Hematopoietic multipotent progenitor cell treated with erythropoietin and hydrocortisone succinate and interleukin-3 and kit ligand, for 8 days (in vitro differentiated cells): ENCODE results near the gene UFD1.
"Not testable (repeated sequence)": the region's sequence is repeated elsewhere in the genome, so short reads cannot be mapped to it uniquely, and the experiment has no call there.

ENCODE experiments used
- DNase-seq: peaks from one replicate; pipeline ENCODE4 v3.0.0-alpha.2; 2015

Gene UFD1

DNA sequence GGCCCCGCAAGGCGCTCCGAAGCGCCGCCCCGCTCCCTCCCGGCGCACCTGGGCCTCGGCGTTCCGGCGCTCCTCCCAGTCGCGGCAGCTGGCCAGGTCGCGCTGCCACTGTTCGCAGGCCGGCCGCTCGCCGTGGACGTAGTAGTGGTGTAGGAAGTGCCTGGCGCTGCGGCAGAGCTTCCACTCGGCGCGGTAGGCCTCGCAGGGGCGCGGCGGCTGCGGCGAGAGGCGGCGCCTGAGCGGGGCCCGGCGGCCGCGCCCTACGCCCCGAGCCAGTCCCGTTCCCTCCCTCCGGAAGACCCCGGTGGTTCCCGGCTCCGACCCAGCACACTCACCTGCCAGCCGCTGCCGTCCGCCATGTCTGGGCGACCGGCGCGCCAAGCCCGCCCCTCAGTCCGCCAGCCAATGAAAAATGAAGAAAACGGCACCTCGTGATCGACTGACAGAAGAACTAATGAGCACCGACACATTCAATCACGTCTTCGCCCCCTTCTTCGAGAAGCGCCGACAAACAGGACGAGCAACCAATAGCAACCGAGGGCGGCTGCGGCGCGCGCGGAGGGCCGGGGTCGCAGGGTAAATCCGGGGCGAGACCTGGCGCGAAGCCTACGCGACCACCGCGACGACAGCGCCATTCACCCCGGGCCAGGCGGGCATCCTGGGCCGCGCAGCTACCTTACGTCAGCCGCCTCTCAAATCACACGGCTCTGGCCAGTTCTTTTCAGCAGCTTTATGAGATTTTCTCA lies 31.5 kb downstream of the UFD1 start, which contains the start of gene C22orf39:
Gene C22orf39, minus strand, starts transcription at position 382 of the 746 bp plus-strand sequence. Its CDS starts 23 bp downstream, at position 359.
- DNase-seq, result peak; percentile 93

DNA sequence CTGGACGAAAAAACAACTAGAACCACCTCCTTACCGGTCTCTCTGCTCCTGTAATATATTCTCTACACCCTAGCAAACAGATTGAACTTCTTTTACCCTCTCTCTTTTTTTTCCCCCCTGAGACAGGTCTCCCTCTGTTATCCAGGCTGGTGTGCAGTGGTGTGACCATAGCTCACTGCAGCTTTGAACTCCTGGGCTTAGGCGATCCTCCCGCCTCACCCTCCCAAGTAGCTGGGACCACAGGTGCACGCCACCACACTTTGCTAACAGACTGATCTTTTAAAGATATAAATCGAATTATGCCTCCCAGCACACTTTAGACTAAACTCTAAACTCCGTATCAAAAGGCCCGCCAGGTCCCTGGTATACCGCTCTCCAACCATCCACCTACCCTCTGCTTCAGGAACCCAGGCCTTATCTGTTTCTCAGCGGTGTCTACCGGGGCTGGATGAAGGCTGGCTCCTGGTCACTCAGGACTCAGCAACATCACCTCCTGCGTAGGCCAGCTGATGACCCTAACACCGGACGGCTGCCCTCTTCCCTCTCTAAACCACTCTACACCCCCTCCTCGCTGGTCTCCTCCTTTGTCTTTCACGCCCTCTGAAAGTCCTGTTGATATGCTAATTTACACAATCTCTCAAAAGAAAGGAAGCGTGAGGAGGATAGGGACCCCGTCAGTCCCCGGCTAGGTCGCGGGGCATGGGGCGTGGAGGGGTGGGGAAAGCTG lies 32.2 kb downstream of the UFD1 start:
- DNase-seq, result peak; percentile 7

DNA sequence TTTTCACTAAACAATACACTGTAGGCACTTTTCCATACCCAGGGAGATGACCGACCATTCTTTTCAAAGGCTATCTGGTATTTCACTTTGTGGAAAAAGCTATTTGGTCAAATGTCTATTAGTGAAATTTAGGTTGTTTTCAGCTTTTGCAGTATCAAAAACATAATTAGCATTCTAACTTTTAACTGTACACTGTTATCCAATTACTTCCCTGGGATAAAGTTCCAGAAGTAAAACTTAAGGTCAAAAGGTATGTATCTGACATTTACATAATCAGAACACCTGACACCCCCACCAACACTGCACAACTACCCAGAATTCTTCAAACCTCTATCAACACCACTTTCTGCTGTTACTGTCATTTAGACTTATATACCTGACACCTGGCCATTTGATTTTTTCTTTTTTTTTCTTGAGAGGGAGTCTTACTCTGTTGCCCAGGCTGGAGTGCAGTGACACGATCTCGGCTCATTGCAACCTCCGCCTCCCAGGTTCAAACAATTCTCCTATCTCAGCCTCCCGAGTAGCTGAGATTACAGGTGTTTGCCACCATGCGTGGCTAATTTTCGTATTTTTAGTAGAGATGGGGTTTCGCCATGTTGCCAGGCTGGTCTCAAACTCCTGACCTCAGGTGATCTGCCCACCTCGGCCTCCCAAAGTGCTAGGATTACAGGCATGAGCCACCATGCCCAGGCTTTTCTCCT lies 33.6 kb downstream of the UFD1 start:
- DNase-seq, result not testable (repeated sequence)

DNA sequence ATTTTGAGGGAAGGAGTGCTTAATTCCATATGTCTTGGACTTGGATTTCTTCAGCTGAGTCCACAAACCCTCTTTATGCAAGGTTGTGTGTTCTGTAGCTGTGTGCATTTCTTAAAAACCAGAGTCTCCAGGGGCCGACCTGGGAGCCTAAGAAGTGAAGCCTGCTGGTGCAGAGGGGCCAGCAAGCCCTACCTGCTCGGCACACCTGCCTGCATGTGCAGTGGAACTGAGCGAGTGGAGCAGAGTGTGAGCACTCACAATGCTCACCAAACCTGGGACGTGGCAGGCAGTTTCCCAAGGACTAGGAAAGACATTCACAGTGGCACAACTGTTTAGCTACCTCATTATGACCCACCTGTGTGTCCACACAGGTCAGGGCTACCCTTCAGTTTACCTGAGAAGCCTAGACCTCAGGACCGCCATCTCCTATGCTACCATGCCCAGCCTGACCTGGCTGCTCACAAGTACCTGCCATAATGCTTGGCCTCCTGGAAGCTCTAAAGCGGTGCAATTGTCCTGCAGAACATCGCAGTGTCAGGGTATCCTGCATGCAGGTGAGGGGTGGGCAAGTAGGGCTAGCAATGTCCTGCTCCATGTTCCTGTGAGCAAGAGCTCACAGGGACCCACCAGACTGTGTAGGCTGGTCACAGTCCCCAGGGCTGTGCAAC lies 35.3 kb downstream of the UFD1 start:
- DNase-seq, result no peak

DNA sequence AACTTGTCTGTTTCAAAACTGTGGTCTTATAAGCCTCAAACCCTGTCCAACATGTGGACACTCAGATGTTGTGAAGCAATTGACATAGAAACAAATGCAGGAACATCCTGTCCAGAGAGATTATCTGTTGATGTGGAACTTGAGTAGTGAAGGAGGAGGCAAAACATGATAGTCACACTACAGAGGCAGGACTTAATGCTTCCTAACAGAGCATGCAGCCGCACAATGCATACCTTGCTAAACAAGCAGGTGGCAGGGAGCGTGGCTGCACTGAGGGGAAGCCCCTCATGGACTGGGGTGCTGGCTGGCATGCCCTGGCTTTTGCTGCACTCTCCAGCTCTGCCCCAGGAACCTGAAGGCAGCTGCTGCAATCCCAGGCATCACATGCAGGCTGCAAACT lies 36.8 kb downstream of the UFD1 start:
- no peak for DNase-seq

DNA sequence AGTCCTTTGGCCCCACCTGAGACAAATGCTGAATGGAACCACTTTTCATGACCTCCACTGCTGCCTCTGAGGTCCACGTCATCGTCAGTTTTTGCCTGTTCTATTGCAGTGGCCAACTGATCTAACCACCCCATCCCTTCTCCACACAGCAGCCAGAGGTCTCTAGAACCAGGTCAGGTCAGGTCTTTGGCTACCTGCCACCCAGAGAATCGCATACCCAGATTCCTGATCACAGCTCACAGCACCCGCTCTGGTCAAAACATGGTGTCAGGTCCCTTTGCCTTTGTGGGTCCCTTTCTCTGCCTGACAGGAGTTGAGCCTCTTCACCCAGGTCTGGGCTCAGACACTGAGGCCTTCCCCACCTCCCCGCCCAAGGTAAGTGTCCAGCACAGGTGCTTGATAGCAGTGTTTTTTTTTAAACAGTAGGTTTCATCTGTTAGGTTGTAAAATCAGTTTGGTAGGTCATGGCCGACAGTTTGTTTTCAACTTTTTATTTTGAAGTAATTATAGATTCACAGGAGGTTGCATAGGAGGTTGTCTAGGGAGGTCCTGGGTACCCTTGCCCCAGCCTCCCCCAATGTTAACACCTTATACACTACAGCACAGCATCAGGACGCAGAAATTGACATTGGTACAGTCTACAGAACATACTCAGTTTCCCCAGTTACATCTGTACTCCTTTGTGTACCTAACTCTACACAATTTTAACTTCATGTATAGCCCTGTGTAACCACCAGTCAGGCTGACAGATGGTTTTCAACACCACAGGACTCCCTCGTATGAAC lies 38.4 kb downstream of the UFD1 start:
- no peak for DNase-seq

DNA sequence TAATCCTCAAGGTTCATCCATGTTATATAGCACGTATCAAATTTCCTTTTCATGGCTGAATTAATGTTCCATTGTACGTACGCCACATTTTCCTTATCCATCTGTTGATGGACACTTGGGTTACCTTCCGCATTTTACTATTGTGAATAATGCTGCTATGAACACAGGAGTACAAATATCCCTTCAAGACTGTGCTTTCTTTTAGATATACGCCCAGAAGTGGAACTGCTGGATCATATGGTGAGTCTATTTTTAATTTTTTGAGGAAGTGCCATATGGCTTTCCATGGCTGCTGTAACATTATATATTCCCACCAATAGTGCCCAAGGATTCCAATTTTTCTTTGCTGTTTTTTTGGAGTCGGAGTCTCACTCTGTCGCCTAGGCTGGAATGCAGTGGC lies 40.7 kb downstream of the UFD1 start:
- DNase-seq, result no peak

DNA sequence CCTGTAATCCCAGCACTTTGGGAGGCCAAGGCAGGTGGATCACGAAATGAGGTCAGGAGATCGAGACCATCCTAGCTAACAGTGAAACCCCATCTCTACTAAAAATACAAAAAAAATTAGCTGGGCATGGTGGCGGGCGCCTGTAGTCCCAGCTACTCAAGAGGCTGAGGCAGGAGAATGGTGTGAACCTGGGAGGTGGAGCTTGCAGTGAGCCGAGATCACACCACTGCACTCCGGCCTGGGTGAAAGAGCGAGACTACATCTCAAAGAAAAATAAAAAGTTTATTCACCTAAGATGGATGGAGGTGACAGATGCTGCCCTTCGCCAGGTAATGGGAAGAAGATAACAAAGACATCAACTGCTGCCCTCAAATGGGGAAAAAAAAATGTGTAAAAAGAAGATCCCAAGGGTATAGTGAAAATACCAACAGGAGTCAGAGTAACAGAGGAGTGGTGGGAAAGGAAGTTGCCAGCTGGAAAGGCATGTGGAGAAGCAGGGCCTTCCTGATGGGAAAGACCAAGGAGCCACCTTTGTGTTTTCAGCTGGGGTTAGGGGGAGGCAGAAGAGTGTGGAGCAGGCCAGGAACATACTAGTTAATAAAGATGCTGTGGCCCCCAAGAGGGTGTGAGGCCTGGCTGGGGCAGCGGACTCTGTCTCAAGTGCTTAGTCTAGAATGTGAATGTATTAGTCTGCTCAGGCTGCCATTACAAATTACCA lies 42.4 kb downstream of the UFD1 start:
- DNase-seq, result not testable (repeated sequence)

DNA sequence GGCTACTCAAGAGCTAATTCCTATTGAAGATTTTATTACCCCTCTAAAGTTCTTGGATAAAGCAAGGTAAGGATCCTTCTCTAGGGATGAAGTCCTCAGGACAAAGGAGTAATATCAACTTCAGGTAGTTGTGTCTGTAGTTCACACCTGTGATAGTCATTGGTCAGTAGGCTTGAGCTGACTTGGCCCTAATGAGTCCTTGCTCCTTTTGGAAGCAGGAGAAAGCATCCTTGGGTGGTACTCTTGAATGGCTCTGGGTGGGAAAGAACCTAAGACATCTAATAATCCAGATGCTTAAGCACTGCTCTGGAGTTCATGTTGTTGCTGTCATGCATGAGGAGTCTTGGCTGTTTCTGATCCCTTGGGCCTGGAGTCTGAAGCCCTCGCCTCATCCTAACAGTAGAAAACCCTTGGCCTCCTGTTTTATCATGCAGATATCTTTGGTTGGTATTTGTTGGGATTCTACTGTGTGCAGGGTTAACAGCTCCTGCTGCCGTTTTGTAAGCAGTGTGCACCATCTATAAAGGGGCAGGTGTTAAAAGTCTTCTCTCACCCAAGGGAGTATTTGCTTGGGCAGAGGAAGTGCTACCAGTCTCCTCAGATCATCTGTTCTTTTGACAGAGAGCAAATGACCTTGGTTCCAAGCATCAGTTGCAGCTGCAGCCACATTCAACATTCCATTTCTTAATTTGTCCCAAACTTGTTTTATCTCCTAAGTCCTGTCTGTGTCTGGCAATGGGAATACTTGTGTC lies 44.0 kb downstream of the UFD1 start:
- no peak for DNase-seq

DNA sequence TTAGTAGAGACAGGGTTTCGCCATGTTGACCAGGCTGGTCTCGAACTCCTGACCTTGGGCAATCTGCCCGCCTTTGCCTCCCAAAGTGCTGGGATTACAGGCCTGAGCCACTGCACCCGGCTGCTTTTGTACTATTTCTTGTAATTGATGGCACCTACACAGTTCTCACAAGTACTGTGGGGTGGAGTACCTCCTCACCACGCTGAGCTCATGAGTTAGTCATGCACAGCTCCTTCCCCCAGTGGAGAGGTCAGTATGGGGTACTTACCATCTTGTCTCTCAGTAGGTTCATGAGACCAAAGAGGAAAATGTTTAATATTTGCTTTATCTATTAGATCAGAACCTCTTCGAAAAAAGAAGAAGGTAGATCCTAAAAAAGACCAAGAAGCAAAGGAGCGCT lies 44.6 kb downstream of the UFD1 start:
- no peak for DNase-seq

DNA sequence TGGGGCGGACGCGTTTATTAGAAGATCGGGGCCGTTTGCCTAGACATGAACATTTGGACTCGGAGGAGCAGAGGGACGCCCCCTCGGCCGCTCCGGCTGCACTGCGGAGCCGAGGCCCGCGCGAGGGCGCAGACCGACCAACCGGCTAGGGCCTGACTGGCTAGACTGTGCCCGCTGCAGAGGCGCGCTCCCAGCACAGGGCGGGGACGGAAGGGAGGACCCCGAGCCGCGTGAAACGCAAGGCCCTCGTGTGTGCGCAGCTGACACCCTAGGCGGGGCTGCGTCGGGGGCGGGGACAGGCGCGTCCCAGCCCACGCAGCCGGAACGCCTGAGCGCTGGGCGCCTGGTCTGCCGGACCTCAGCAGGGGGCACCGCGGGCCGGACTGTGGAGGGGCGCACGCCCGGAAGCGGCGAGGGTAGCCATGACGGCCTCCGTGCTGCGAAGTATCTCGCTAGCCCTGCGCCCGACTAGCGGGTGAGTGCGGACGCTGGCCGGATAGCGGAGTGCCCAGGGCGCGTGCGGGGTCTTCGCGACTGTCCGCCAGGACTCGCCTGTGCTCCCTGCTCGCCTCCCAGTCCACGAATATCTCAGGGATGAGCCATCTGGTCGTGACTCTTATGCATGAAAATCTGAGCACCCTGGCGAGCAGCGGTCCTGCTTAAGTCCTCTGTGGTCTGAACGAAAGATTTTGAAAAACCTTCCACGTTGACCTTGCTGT lies 46.7 kb downstream of the UFD1 start, which contains the start of gene MRPL40:
Gene MRPL40, plus strand, starts transcription at position 413 of the 719 bp plus-strand sequence. Its CDS starts 10 bp downstream, at position 423.
- peak; percentile 95 for DNase-seq

DNA sequence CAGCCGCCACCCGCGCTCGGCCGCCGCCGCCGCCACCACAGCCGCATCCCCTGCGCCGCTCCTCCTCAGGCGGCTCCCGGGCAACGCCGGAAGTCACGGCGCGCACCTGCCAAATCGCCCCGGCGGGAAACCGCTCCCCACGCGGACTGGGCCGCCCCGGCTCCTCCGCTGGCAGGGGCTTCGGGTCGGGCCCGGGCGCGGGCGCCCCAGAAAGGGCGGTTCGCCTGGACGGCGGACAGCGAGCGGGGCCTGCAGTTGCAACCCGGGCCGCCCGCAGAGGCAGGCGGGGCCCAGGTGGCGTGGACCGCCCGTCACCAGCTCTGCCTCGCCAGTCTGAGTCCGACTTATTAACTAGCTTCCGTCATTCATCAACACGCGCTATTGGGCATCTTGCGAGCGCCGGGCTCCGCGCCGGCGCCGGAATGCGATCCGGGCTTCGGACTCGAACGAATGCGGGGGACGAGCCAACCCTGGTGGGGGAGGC lies 47.3 kb downstream of the UFD1 start, which contains the start of gene HIRA:
Gene HIRA, minus strand, starts transcription at position 85 of the 484 bp plus-strand sequence. CDS start 257 bp downstream, outside the sequence.
- DNase-seq, result peak; percentile 74

DNA sequence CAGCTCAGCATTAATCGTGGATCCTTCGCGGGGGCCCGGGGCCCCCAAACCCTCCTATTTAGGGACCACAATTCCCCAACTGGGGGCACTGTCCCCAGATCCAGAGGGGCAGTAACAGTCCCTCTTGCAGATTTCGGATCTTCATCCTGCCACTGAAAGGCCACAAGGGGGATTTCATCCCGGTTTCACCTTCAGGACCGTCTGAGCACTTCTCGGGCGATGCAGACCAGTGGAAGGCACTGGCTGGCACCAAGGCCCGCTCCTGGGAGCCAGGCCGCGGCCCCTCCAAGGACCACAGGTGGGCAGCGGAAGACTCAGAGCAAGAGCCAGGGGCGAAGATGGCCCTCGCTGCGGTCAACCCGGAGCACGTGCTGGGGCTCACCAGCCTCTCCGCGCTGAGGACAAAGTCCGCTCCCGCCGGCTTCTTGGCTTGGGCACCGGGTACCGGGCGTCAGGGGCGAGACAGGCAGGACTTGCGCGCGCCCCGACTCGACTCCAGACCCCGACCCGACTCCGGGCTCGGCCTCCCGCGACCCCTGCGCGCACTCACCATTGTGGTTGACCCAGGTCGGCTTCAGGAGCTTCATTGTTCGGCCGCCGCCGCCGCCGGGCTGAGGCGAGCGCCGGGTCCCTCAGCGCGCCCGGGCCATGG lies 48.0 kb downstream of the UFD1 start:
- DNase-seq, result no peak

DNA sequence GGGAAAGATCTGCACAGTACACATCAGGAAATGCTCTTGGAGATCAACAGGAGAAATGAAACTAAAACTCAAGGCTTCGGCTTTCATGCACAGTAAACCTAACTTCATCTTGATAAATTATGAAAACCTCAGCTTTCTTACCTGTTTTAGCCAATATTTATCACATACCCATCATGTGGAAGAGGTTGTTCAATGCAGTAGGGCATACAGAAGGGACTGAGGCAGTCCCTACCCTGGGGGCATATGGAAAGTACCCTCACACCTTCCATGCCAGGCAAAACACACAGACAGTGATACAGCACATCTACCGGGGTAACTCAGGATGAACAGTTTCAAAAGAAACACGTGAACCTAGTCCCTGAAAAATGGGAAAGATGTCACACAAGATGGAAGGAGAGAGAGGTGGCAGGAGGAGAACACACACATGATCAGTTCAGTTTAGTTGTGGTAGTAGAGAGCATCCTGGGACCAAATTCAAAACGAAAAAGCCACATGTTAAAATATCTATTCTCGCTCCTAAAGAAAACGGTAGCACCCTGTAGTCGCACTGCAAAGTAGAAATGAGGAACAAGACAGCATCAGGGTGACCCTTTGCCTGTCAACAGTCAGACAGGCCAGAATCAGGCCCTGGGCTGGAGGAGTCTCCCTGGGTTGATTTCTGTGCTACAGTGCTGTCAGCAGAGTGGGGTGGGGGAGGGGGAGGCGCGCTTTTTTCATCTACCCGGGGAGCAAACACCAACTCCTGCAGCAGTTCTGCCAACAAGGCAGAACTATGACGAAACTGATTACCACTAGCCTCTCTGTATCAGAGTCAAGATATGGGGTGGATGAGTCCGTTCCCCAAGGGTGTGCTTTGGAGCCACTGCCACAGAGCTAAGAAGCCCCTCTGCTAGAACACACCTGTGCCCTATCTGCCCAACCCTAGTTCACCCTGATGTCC lies 48.8 kb downstream of the UFD1 start:
- DNase-seq, result peak; percentile 87

DNA sequence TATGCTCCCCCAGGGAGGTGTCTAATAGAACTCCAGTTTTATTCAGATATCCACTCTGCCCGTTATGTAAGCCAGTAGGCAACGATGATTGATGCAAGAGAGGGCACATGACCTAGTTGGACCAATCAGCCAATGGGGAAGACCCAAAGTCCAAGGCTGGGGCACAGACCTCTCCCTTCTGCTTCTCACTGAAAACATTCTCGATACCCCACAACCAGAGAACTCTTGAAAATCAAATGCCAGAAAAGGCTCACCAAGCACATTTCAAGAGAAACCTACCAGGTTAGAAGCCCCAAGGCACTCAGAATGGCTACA lies 54.9 kb downstream of the UFD1 start:
- DNase-seq, result no peak

DNA sequence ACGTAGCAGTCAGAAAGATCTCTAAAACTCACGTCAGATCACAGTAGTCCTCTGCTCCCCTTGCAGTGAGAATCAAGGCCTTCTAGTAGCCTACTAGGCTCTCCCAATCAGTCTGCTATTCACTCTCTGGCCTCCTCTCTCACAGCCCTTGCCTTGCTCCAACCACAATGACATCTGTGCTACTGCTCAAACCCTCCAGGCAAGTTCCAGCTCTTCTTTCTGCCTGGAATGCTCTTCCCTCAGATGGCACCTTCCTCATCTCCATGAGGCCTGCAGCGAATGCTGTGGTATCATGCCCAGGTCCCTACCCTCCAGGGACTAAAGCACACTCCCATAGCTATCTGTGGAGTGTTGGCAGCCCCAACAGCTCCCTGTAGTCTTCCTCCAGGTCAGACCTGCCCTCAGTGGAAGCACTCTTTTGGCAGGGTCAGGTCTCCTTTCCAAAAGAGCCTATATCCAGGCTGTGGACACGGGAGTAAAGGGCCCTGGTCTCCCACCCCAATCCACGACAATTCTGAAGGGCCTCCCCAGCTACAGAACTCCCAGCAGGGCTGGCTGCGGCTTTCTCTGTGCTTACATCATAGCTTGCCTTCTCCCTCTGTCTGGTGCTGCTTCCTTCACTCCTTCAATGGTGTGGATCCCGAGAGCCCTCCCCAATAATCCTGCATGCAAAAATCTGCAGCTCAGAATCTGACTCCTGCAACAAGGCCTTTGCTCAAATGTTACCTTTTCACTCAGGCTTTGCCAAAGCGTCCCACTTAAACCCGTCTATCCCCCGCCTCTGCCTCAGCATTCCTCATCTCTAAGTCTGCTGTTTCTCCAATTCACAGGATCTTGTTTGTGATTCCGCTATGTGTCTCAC lies 56.3 kb downstream of the UFD1 start:
- no peak for DNase-seq

DNA sequence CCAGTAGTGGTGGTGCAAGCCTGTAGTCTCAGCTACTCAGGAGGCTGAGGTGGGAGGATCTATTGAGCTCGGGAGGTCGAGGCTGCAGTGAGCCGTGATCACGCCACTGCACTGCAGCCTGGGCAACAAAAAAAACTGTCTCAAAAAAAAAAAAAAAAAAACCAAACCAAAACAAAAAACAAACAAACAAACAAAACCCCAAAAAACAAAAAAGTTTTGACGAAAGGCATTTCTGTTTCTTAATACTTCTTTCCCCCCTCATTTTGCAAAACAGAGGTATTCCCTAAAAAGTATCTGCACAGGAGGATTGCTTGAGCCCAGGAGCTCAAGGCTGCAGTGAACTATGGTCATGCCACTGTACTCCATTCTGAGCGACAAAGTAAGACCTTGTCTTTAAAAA lies 58.7 kb downstream of the UFD1 start:
- DNase-seq, result no peak
